ENCODE results near the gene RNGTT.
"Not testable (repeated sequence)": the region's sequence is repeated elsewhere in the genome, so short reads cannot be mapped to it uniquely, and the experiment has no call there.

The RNGTT gene

DNA sequence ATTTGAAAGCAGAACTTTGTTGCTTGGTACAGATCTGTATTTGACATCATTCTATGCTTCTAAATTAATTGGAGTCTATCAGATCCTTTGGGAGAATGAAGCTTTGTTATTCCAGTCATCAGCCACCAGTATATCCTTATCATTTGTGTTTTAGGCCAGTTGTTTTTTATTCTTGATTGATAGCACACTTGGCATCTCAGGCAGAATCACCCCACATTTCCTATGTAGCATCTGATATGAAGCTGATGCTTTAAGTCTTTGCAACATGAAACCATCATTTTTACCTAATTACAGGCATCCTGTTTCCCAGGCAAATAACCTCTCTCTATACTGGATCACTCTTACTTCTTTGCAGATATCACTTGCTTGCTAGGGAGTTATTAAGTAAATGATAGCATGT, 20.7 kb upstream of the RNGTT start:
- Mint-ChIP-seq H3K27ac (no peak overlapping the region), H3K36me3 (no peaks in the 10 kb centered on the region), H3K9me3 (no peaks in the 10 kb centered on the region), H3K4me1 (no peaks in the 10 kb centered on the region), H3K4me3 (no peak overlapping the region)
- DNase-seq (ENCODE audit: low spot score in 2 of 2) (no peak), ATAC-seq (no peak)

- Mint-ChIP-seq H3K9me3 (no peaks in the 10 kb centered on the region), H3K36me3 (no peaks in the 10 kb centered on the region), H3K4me1 (no peaks in the 10 kb centered on the region), H3K27ac (no peak overlapping the region), H3K4me3 (no peak overlapping the region)
- ATAC-seq: no peak
- DNase-seq (ENCODE audit: low spot score in 2 of 2): no peak
Observed at GRCh38 chr6:88983532-88983931, 20.1 kb upstream of the RNGTT start.

DNA sequence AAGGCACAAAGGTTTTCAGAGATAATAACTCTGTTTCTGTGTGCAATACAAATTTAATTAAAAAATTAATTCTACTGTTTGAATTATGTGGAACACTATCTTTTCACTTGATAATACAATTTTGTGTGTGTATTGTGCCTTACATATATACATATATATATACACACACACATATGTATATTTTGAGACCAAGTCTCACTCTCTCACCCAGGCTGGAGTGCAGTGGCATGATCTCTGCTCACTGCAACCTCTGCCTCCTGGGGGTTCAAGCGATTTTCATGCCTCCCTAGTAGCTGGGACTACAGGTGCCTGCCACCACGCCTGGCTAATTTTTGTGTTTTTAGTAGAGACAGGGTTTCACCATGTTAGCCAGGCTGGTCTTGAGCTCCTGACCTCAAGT, 19.7 kb upstream of the RNGTT start:
- H3K27ac Mint-ChIP-seq; ATAC-seq; H3K4me1 Mint-ChIP-seq; H3K9me3 Mint-ChIP-seq; H3K4me3 Mint-ChIP-seq; DNase-seq (ENCODE audit: low spot score in 2 of 2); H3K36me3 Mint-ChIP-seq: not testable (repeated sequence)

DNA sequence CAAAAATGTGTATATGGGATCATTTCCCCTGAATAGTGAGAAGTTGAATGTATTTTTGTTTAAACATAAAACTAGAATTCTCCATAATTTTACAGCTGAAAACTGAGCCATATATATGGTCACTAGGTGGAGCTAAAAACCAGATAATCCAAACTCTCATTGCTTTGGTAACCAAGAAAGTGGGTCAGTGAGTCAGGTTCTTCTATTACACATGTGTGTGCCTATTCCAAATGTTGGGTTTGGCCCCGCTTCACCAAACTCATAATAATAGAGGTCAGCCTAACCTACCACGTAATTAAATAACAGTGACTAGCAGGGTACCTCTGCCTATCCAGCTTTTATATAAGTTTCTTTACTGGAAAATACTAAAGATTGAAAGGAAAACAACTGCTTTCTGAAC, 19.3 kb upstream of the RNGTT start:
- peak; percentile 99 for ATAC-seq
- H3K9me3 Mint-ChIP-seq: no peaks in the 10 kb centered on the region

DNA sequence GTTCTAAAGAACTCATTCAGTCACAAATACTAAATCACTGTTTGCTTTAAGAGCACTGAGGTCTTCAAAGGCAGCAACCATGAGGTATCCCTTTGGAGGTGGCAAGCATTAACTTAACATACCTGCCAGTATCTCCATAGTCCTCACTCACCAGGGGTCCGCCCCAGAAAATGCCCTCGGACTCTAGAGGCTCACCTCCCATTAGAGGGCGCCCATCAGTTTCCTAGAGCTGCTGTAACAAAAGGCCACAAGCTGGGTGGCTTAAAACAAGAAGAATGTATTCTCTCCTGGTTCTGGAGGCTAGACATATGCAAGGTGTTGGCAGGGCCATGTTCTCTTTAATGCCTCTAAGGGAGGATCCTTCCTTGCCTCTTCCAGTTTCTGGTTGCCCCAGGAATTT, 12.0 kb upstream of the RNGTT start:
- DNase-seq (ENCODE audit: low spot score in 2 of 2) (no peak), ATAC-seq (no peak)
- no peak overlapping the region for H3K27ac Mint-ChIP-seq
- H3K4me3 Mint-ChIP-seq: no peak overlapping the region
- no peaks in the 10 kb centered on the region for H3K9me3 Mint-ChIP-seq
- H3K36me3 Mint-ChIP-seq: no peaks in the 10 kb centered on the region
- no peaks in the 10 kb centered on the region for H3K4me1 Mint-ChIP-seq

More for the DNA sequence above, 19.3 kb upstream of the RNGTT start:
- no peak for DNase-seq (ENCODE audit: low spot score in 2 of 2)
- Mint-ChIP-seq H3K4me1 (no peaks in the 10 kb centered on the region), H3K4me3 (no peak overlapping the region), H3K27ac (no peak overlapping the region), H3K36me3 (no peaks in the 10 kb centered on the region)

DNA sequence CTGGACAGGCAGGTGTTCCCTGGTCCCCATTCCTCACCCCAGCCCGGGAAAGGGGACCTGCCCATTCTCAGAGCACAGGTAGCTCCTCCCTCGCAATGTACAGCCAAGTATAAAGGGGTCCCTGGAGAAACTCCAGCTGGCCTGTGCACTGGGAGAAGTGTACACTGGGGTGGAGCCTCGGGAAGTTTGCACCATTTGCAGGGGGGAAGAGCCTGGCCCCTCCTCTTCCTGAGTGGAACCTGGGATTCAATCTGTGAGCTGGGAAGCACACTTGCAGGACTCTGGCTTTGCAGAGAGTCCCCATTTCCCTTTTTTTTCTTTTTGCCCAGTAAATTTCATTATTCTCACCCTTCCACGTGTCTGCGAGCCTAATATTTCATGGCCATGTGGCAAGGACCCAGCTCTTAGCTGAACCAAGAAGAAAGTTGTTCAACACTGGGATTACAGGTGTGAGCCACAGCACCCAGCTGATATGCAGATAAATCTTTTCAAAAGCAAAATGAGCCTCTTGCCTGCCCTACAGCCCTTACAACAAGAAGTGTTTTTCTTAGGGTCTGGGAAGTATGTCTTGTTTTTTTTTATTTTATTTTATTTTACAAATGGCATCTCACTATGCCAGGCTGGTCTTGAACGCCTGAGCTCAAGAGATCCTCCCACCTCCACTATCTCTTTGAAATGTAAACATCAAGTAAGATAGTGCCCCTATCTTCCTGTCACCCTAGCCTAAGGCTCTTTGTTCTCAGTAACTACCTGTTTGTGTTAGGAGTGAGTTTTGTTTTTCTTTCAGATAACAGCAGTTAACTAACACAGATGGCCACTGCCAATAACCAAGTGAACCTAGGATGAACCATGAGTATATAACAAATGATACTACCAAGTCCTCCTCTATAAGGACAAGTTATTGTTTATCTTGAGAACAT, 9.3 kb upstream of the RNGTT start:
- ATAC-seq: no peak
- H3K9me3 Mint-ChIP-seq: no peaks in the 10 kb centered on the region
- H3K4me3 Mint-ChIP-seq: no peak overlapping the region
- H3K36me3 Mint-ChIP-seq: no peaks in the 10 kb centered on the region
- no peak overlapping the region for H3K27ac Mint-ChIP-seq
- no peak for DNase-seq (ENCODE audit: low spot score in 2 of 2)
- H3K4me1 Mint-ChIP-seq: no peaks in the 10 kb centered on the region

- no peak overlapping the region for H3K27ac Mint-ChIP-seq
- peaks cover 2% of the 10 kb centered on the region for H3K36me3 Mint-ChIP-seq
- DNase-seq (ENCODE audit: low spot score in 2 of 2) (no peak), ATAC-seq (no peak)
- no peak overlapping the region for H3K4me3 Mint-ChIP-seq
- H3K9me3 Mint-ChIP-seq: no peaks in the 10 kb centered on the region
- peaks cover under 1% of the 10 kb centered on the region for H3K4me1 Mint-ChIP-seq
Observed at GRCh38 chr6:88970301-88970700, 6.9 kb upstream of the RNGTT start.

DNA sequence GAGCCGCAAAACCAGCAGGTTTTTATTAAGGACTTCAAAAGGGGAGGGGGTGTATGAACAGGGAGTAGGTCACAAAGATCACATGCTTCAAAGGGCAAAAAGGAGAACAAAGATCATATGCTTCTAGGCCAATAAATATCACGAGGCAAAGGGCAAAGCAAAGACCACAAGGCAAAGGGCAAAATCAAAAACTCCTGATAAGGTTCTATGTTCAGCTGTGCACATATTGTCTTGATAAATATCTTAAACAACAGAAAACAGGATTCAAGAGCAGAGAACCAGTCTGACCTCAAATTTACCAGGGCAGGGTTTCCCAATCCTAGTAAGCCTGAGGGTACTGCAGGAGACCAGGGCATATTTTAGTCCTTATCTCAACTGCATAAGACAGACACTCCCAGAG, 5.8 kb upstream of the RNGTT start:
- not testable (repeated sequence) for H3K9me3 Mint-ChIP-seq; ATAC-seq; DNase-seq (ENCODE audit: low spot score in 2 of 2); H3K4me3 Mint-ChIP-seq; H3K36me3 Mint-ChIP-seq; H3K27ac Mint-ChIP-seq
- peaks cover 10% of the 10 kb centered on the region for H3K4me1 Mint-ChIP-seq

DNA sequence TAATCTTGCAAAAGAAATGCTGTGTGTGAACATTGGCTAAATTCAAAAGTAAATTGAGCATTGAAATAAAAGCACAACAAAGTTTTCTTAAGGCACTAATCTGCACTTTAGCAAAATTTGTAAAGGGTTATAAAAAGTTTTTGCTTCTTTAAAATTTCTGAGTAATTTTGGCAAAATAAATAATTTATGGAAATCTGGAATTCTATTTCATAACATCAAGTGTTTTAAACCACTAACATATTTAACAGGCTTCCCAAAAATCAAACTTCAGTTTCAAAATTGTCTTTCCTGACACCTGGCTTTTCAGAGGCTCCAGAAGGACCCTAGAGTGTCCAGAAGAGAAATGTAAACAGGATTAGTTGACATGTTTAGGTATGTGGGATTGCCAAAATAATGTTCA, 4.5 kb upstream of the RNGTT start:
- Mint-ChIP-seq H3K4me1 (peaks cover 22% of the 10 kb centered on the region), H3K27ac (no peak overlapping the region), H3K4me3 (no peak overlapping the region), H3K36me3 (peaks cover 15% of the 10 kb centered on the region), H3K9me3 (no peaks in the 10 kb centered on the region)
- no peak for DNase-seq (ENCODE audit: low spot score in 2 of 2)
- ATAC-seq: no peak

GRCh38 chr6:88965691-88966090, 2.3 kb upstream of the RNGTT start:
- Mint-ChIP-seq H3K9me3 (no peaks in the 10 kb centered on the region), H3K4me3 (peak overlapping the region; percentile 99), H3K36me3 (peaks cover 15% of the 10 kb centered on the region), H3K4me1 (peaks cover 24% of the 10 kb centered on the region), H3K27ac (no peak overlapping the region)
- ATAC-seq (no peak), DNase-seq (ENCODE audit: low spot score in 2 of 2) (no peak)

GRCh38 chr6:88964509-88964908, 1.1 kb upstream of the RNGTT start:
- Mint-ChIP-seq H3K27ac (no peak overlapping the region), H3K9me3 (no peaks in the 10 kb centered on the region), H3K4me3 (peak overlapping the region; percentile 99), H3K4me1 (peaks cover 33% of the 10 kb centered on the region), H3K36me3 (peaks cover 19% of the 10 kb centered on the region)
- no peak for DNase-seq (ENCODE audit: low spot score in 2 of 2)
- ATAC-seq: no peak

- Mint-ChIP-seq H3K4me1 (peaks cover 47% of the 10 kb centered on the region), H3K36me3 (peaks cover 13% of the 10 kb centered on the region), H3K27ac (no peak overlapping the region), H3K4me3 (no peak overlapping the region), H3K9me3 (peaks cover 5% of the 10 kb centered on the region)
- DNase-seq (ENCODE audit: low spot score in 2 of 2) (no peak), ATAC-seq (no peak)
Observed at GRCh38 chr6:88958842-88959241, 4.6 kb downstream of the RNGTT start.

- peaks cover 11% of the 10 kb centered on the region for H3K9me3 Mint-ChIP-seq
- H3K4me1 Mint-ChIP-seq: peaks cover 41% of the 10 kb centered on the region
- H3K27ac Mint-ChIP-seq: no peak overlapping the region
- DNase-seq (ENCODE audit: low spot score in 2 of 2): no peak
- peaks cover 13% of the 10 kb centered on the region for H3K36me3 Mint-ChIP-seq
- H3K4me3 Mint-ChIP-seq: no peak overlapping the region
- ATAC-seq: no peak
Observed at GRCh38 chr6:88953550-88954386, 9.7 kb downstream of the RNGTT start.

- Mint-ChIP-seq H3K9me3 (peaks cover 11% of the 10 kb centered on the region), H3K4me3 (no peak overlapping the region), H3K27ac (no peak overlapping the region), H3K4me1 (peaks cover 27% of the 10 kb centered on the region), H3K36me3 (peaks cover 13% of the 10 kb centered on the region)
- DNase-seq (ENCODE audit: low spot score in 2 of 2): no peak
- no peak for ATAC-seq
Observed at GRCh38 chr6:88952065-88952704, 11.2 kb downstream of the RNGTT start.

DNA sequence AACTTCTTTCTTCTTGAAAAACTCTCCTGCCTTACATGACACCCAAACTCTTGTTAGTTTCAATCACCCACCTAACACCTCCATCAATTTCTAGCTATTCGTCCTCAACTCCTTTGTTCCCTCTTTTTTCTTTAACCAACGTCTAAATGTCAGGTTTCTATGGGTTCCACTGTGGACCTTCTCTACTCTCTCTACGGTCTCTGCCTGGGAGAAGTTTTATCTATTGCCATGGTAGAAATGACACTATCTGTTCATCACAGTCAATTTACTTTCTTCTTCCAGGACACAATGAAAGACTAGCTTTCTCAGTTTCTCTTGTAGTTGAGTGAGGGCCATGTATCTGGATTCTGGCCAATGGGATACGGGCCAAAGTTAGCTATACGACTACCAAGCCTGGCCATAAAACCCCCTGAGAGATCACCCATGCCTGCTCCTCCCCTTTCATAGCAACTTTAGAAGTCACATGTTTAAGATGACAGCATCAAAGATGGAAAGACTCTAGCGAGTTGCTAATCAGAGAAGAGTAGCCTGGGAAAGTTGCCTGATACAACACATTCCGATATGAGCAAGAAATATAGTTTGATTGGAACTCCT, 17.9 kb downstream of the RNGTT start:
- Mint-ChIP-seq H3K36me3 (peaks cover 2% of the 10 kb centered on the region), H3K4me1 (no peaks in the 10 kb centered on the region), H3K4me3 (no peak overlapping the region), H3K9me3 (no peaks in the 10 kb centered on the region), H3K27ac (no peak overlapping the region)
- DNase-seq (ENCODE audit: low spot score in 2 of 2) (no peak), ATAC-seq (no peak)

Data from stimulated activated effector memory CD8-positive, alpha-beta T cell treated with anti-CD3 and anti-CD28 coated beads, Interleukin-12 subunit alpha, Interleukin-12 subunit beta, amount 100 ng/mL, for 72 hours (primary cell).